DOHH2 (cell line): ENCODE measurements around the gene VASH2.

Experiments used
- H3F3A ChIP-seq: fragments of 200-600 bp; sonication (generic), shearing (Covaris generic); 2 replicates; pipeline ENCODE4 v1.6.0; 2016; ENCODE audit warnings: antibody characterized with exemption, mild to moderate bottlenecking; ENCODE audit not compliant: control insufficient read depth, insufficient read depth
- H3K27ac ChIP-seq: fragments of 200-600 bp; sonication (generic); 2 replicates; pipeline ENCODE4 v1.5.1; 2014; ENCODE audit warnings: low read depth, mild to moderate bottlenecking, low read length, moderate library complexity
- H3K27me3 ChIP-seq: fragments of 200-600 bp; sonication (generic); 2 replicates; pipeline ENCODE4 v1.6.1; 2014; ENCODE audit warnings: mild to moderate bottlenecking, low read length, mixed read lengths; ENCODE audit not compliant: control insufficient read depth
- H3K36me3 ChIP-seq: fragments of 200-600 bp; sonication (generic); 2 replicates; pipeline ENCODE4 v1.6.1; 2014; ENCODE audit warnings: mild to moderate bottlenecking, low read length, moderate library complexity, mixed read lengths; ENCODE audit not compliant: control insufficient read depth
- H3K4me1 ChIP-seq: fragments of 200-600 bp; sonication (generic); 2 replicates; pipeline ENCODE4 v1.6.1; 2014; ENCODE audit warnings: mild to moderate bottlenecking, low read length, mixed read lengths; ENCODE audit not compliant: control insufficient read depth
- H3K4me2 ChIP-seq: fragments of 200-600 bp; sonication (generic); 2 replicates; pipeline ENCODE4 v1.6.0; 2014; ENCODE audit warnings: mild to moderate bottlenecking, low read length, moderate library complexity
- H3K4me3 ChIP-seq: fragments of 200-600 bp; sonication (generic); 2 replicates; pipeline ENCODE4 v1.5.1; 2014; ENCODE audit warnings: mild to moderate bottlenecking, low read length, mixed read lengths
- H3K79me2 ChIP-seq: fragments of 200-600 bp; sonication (generic); 2 replicates; pipeline ENCODE4 v1.6.1; 2014; ENCODE audit warnings: mild to moderate bottlenecking, low read length, mixed read lengths; ENCODE audit not compliant: control insufficient read depth
- H3K9me2 ChIP-seq: fragments of 200-600 bp; sonication (generic); replicated peaks from 2 replicates; pipeline ENCODE4 v1.6.1; 2014; ENCODE audit warnings: mild to moderate bottlenecking, low read length, mixed read lengths; ENCODE audit not compliant: control insufficient read depth
- H3K9me3 ChIP-seq: fragments of 200-600 bp; sonication (generic); 2 replicates; pipeline ENCODE4 v1.6.1; 2014; ENCODE audit warnings: antibody characterized with exemption, low read length, mixed read lengths; ENCODE audit not compliant: control insufficient read depth, insufficient read depth
- H4K20me1 ChIP-seq: fragments of 200-600 bp; sonication (generic); 2 replicates; pipeline ENCODE4 v1.6.0; 2014; ENCODE audit warnings: low read depth, mild to moderate bottlenecking, antibody characterized with exemption, low read length, moderate library complexity; ENCODE audit not compliant: control insufficient read depth, insufficient read depth
- CTCF ChIP-seq: fragments of 200-600 bp; sonication (generic); IDR thresholded peaks from one replicate; pipeline ENCODE4 v1.5.1; 2014; ENCODE audit warnings: antibody characterized with exemption, mild to moderate bottlenecking, low read depth, low read length; ENCODE audit not compliant: poor library complexity, severe bottlenecking
- EZH2phosphoT487 ChIP-seq: fragments of 200-600 bp; sonication (generic); IDR thresholded peaks from 2 replicates; pipeline ENCODE4 v1.6.1; 2017; ENCODE audit warnings: borderline replicate concordance, mild to moderate bottlenecking, antibody characterized with exemption, low read length, moderate library complexity, mixed read lengths

Gene VASH2

GRCh38 chr1:212959266-212960220, 9.2 kb downstream of the VASH2 start:
- no peak overlapping the region for H3K27ac ChIP-seq
- H3K36me3 ChIP-seq: peaks cover 11% of the 10 kb centered on the region
- no peaks in the 10 kb centered on the region for H3K27me3 ChIP-seq
- H3K4me3 ChIP-seq: no peak overlapping the region
- peaks cover 19% of the 10 kb centered on the region for H3K4me1 ChIP-seq
- no peaks in the 10 kb centered on the region for H3F3A ChIP-seq
- no peak for TF ChIP-seq EZH2phosphoT487
- no peak for TF ChIP-seq CTCF
- no peak overlapping the region for H3K4me2 ChIP-seq
- no peaks in the 10 kb centered on the region for H3K79me2 ChIP-seq
- no peaks in the 10 kb centered on the region for H3K9me2 ChIP-seq
- H3K9me3 ChIP-seq: no peaks in the 10 kb centered on the region
- no peaks in the 10 kb centered on the region for H4K20me1 ChIP-seq

- no peaks in the 10 kb centered on the region for H3F3A ChIP-seq
- TF ChIP-seq CTCF (no peak), EZH2phosphoT487 (no peak)
- no peak overlapping the region for H3K27ac ChIP-seq
- H3K79me2 ChIP-seq: no peaks in the 10 kb centered on the region
- no peak overlapping the region for H3K4me3 ChIP-seq
- peaks cover 11% of the 10 kb centered on the region for H3K36me3 ChIP-seq
- H3K9me3 ChIP-seq: no peaks in the 10 kb centered on the region
- no peaks in the 10 kb centered on the region for H3K9me2 ChIP-seq
- no peak overlapping the region for H3K4me2 ChIP-seq
- H3K27me3 ChIP-seq: no peaks in the 10 kb centered on the region
- H4K20me1 ChIP-seq: no peaks in the 10 kb centered on the region
- H3K4me1 ChIP-seq: peaks cover 19% of the 10 kb centered on the region
These were observed 10.6 kb downstream of the VASH2 start for GRCh38 chr1:212960932-212961331.

GRCh38 chr1:212962509-212962908, 12.2 kb downstream of the VASH2 start:
- Histone ChIP-seq H3K79me2 (no peaks in the 10 kb centered on the region), H3K9me3 (no peaks in the 10 kb centered on the region), H4K20me1 (no peaks in the 10 kb centered on the region), H3K36me3 (peaks cover 13% of the 10 kb centered on the region), H3K4me2 (no peak overlapping the region), H3F3A (no peaks in the 10 kb centered on the region), H3K27ac (no peak overlapping the region), H3K4me3 (no peak overlapping the region), H3K9me2 (no peaks in the 10 kb centered on the region), H3K27me3 (no peaks in the 10 kb centered on the region), H3K4me1 (peaks cover 19% of the 10 kb centered on the region)
- TF ChIP-seq EZH2phosphoT487 (no peak), CTCF (no peak)
